ENCODE results near the gene KIF17.
"Not testable (repeated sequence)": the region's sequence is repeated elsewhere in the genome, so short reads cannot be mapped to it uniquely, and the experiment has no call there.

The KIF17 gene

DNA sequence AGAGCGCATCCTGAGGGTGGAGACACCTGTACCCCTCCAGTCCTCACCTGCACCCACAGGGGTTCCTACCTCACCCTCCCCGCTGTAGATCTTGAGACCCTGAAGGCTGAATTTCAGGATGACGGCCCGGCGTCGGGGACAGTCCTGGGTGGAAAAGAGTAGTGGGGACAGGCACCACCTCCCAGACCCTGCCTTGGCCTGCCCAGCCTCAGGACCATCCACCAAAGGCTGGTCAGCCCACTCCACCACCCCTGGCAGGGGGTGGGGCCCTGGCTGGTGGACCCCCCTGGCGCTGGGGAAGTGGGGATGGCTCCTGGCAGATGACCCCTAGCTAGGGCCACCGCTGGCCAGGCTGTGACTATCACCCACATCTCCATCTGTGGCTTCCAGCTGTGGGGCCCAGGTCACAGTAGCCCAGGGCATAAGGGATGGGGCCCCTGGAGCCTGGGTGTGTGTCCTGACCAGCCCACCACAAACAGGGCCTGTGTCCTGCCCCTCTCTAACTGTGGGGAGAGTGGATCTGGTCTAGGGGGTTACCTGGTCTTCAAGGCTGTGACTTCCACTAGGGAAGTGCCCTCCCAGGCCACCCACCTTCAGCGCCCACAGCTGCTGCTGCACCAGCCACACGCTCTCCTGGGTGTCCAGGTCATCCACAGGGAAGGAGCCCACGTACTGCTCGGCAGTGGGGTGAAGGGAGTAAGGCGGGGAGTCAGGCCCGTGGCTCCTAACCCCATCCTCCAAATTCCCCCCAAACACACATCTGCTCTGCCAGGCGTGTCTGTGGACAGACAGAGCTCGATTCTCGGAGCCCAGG is 9.3 kb upstream of the KIF17 start:
- DNase-seq: no peak

DNA sequence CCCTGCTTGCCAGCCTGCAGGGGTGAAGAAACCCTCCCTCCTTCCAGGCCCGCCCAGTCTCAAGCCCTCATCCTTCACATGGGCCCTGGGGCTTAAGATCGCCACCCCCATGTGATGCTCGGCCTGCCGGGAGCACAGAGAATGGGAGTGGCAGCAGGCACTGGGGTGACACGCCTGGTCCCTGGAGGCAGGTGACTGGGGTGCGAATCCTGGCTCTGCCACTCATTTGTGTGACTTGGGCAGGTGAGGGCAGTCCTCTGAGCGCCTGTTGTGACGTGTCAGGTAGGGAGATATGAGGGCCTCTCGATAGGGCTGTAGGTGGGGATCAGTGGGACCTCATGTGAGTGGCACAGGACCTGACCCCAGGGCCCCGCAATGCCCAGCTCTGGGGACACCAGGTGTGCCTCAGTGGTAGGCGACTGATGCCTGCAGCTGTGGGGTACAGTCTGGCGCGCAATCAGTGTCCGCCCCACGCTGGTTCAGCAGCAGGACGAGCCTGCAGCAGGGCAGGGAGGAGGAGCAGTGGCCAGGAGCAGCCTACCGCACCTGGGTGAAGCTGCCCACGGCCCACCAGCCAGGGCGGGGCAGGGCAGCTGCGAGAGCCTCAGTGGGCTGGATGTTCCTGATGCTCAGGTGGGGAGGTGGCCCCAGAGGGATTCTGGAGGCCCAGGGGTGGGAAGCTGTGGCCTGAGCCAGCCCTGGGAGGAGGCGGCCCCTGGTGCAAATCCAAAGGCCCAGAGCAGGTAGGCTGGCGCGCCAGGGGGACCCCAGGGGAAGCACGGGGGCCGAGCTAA is 8.5 kb upstream of the KIF17 start:
- DNase-seq: no peak

DNA sequence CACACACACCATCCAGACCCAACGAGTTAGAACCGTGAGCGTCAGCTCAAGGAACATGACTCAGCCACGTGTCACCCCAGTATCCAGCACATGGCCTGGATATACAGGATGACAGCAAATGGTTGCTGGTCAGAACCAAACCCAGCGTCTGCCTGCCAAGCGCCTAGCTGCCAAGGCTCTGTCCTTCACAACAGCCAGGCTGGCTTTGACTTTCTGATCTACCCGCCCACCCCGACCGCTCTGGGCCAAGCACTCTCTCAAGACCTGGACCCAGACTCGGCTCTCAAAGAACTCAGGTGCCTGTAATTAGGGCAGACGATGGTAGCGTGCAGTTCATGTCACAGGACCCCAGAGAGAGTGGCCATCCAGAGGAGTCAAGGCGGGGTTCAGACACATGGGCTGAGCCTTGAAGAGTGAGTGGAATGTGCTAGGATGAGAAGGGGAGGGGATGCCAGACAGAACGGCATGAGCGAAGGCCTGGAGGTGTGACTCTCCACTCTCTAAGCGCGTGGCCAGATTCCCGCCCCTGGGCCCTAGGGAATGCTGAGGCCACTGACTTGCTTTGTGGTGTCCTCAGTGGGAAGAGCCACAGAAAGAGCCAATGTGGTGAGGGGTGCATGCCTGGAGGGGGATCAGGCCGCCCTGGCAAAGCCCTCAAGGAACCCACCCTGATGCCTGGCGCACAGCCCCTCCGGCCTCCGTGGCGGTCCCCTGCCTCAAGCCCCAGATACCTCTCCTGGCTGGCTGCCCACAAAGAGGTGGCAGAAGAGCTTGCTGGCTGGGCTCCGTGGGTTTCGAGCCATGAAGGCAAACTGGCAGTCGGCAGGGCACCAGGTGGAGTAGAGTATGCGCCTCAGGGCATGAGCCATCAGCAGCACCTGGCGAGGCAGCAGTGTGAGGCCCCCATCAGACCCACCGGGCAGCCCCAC is 7.6 kb upstream of the KIF17 start:
- peak; percentile 80 for DNase-seq

DNA sequence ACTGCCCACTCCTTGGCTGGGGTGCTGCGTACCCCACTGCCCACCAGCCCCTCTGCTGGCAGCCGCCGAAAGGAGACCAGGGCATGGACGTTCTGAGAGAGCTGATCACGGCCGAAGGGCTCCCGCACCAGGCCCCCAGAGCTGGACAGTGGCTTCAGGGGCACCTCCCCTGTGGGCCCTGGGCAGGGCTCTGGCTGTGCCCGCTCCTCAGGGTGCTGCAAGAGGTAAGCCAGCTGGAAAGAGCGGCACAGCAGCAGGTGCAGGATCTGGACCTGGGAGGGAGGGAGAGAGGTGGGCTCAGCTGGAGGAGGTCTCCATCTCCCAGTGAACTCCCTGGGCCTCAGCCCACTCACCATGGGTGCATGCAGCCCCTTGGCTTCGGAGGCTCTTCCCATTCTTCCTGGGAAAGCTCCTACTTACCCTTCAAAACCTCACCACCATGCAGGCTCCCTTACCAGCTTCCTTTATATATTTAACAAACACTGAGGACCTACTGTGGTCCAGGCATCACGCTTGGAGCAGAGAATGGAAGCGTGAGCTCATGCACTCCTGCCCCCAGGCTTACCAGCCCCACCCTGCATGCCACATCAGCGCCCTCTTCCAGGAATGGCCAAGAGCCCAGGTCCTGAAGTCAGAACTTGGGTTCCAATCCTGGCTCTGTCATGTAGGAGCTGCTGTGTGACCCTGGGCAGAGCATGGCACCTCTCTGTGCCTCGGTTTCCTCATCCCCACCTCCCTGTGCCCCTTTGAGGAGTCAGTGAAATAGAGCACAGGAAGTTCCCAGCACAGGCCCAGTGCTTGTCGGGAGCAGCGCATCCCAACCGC is 6.8 kb upstream of the KIF17 start:
- no peak for DNase-seq

DNA sequence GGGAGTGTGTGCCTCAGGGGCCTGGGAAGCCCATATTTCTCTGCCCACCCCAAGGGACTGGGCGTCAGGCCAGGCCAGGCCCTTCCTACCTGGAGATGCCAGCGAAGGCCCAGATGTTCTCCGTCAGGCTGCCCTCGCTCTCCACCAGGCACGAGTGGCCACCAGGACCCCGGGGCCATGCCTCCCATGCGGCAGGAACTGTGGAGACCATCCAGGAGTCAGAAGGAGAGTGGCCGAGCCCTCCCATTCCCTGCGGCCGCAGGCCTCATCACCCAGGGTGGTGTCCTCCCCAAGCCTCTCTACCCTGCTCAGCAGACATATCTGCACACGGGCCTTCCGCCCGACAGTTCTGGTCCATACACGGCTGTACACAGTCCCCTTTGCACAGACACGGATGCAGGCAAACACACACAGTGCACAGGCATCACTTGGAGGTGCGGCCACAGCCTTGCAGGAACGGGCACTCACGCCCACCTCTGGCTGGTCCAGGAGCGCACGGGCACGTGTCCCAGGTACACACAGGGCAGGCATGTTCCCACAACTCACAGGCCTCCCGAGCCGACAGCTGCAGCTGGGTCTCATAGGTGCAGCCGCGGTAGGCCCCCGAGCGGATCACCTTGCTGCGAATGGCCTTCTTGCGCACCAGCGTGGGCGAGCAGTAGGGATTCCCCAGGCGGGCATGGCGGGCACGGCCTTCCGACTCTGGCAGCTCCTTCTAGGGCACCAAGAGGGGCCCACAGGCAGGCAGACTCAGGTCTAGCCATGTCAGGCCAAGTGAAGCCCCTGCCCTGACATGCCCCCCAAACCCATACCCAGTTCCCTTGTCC is 5.9 kb upstream of the KIF17 start:
- no peak for DNase-seq

DNA sequence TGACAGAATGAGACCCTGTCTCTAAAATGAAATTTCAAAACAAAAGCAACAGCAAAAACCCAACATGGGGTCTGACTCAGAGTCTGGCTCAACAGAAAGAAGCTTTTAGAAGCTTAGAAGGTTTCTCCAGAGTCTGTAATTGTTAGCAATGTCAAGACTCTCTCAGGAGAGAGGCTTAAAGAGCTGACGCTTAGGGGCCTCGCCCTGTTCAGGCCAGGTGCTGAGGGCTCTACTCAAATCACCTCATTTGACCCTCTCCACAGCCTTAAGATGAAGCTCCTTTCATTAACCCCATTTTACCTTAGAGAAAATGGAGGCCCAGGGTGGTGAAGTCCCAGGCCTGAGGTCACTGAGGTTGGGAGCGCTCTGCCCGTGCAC is 5.3 kb upstream of the KIF17 start:
- no peak for DNase-seq

DNA sequence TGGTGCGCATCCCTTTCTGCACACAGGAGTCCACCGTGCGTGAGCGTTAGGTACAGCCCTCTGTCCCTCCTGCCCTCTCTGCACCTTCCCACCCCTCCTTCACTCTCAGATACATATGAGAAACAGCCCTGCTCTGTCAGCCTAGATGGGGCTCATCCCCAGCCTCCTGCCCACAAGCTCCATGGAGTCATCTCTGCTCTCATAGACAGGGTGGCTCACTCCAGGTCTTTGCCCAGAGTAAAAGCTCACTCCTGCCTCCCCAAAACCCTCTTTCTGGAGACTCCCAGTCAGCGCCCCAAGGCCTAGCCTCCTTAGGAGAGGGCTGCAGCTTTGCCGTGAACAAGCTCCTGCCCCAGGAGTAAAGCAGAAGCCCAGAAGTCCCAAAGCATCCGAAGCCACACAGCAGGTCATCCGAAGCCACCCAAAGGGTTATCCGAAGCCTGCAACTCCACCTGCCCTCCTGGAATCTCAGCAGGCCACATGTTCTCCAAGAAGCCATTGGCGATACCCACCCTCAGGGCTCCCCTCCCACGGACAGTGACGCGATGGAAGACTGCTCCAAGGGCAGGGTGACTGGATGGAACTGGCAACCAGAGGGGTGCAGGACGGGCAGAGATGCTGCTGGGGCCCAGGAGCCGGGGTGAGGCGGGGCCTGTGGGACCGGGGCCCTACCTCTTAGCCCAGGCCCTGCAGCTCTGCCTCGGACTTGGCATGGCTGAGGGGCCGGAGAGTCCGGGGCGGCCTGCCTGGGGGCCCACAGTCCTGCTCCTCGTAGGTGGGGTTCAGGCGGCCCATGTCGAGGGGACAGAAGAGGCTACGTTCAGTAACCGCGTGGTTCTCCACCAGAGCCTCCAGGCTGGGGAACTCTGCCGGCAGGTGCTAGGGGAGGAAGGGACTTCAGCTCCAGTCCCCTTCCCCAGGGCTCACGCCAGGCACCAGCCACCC is 3.6 kb upstream of the KIF17 start:
- no peak for DNase-seq

DNA sequence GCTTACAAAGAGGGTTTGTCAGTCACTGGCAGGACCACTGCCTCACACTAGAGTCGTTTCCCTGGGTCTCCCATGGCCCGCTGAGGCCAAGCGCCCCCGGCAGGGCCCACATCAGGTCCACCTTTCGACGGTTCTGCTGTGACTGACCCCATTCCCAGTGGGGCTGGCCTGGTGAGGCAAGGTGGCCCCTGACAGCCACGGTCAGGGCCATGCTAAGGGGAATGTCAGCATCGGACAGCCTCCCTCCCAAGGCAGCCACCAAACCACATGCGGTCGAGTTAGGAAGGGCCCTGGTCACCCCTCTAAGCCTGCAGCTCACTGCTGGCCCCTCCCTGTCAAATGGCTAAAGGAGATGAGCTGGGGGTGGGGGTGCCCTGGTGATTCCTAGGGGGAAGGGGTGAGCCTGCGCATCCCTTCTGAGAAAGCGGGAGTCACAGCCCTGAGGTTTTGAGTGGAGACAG is 2.9 kb upstream of the KIF17 start:
- no peak for DNase-seq

DNA sequence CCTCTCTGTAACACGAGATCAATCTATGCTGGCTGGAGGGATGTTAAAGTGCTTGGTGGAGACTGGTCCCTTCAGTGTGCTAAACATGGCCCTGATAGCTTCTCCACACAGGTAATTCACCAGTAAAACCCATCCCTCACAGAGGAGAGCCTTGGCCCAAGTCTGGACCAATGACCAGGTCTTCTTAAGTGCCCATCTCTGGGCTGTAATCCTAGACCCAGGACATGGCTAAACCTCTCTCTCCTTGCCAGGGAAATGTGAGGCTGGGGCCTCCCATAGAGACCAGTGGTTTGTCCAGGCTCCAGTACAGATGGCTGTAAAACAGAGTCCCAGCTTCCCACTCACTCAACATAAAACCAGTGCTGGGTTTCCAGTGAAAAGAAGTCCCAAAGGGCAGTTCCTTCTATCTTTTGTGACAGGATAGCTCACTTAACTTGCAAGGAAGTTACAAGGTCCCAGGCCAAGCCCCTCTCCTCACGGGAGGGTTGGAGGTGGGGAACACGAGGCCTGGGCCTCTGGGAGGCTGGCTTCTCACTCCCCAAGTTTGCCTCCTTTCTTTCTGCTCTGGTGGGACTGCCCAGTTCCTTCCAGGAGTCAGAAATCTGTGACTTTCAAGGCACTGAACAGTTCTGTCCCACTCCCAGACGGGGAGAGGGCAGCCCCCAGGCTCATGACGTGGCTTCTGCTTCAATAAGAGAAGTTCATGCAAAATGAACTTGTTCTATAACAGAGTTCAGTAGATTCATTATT is 2.2 kb upstream of the KIF17 start:
- DNase-seq: no peak

DNA sequence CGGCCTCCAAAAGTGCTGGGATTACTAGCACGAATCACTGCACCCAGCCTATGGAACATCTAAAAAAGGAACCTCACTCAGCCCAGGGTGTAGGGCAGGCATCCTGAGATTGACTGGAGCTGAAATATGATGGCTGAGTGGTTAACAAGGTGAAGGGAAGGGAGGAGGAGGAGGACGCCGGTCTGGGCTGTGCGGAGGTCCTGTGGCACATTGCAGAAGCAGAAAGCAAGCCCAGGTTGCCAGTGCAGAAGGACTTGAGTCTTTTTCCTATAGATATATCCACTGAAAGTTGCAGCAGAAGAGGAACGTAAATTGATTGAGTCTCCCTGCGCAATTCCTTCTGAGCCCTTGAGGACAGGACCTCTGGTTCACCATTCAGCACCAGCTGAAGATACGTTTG is 1.5 kb upstream of the KIF17 start:
- no peak for DNase-seq

DNA sequence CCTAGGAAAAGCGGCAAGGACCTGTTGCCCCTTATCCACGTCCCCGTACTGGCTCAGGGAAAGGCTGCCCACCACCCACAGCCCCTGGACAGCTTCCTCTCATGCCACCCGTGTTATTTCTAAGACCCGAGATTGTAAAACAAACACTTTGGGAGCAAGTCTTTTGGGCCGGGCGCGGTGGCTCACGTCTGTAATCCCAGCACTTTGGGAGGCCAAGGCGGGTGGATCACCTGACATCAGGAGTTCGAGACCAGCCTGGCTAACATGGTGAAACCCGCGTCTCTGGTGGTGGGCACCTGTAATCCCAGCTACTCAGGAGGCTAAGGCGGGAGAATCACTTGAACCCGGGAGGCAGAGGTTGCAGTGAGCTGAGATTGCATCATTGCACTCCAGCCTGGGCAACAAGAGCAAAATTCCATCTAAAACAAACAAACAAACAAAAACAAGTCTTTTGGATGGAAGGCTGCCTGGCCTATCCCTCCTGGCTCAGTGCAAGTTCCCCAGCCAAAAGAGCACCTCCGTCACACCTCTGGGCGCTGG is 606 bp upstream of the KIF17 start:
- not testable (repeated sequence) for DNase-seq

DNA sequence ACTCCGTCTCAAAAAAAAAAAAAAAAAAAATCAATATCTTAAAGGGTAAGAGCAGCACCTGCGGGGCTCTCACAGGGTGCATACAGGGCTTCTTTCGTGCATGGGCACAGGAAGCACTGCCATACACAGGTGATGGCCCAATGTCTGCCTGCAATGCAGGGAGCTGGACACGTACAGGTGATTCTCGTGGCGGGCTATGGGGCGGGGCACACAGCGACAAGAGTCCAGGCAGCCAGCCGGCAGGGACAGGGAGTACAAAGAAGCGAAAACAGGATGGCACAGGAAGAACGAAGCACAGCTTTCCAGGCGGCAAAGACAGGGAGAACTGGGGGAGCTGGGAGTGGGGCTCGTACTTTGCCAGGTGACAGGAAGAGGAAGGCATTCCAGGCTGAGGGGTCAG is 1.6 kb downstream of the KIF17 start:
- no peak for DNase-seq

DNA sequence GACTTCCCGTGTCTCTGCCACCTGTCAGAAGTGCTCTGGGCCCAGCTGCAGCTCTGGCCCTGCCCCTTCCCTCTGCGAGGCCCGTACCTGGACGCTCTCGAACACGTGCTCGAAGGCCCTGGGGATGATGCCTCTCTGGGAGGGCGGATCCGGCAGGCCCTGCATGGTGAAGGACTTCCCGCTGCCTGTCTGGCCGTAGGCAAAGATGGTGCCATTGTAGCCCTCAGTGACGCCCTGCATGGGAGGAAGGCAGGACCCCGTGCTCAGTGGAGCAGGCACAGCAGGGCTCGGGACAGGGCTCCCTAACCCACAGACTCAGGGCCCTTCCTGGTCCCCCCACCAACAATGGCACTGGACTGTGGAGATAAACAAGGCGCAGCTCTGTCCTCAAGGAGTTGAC is 2.4 kb downstream of the KIF17 start:
- no peak for DNase-seq

DNA sequence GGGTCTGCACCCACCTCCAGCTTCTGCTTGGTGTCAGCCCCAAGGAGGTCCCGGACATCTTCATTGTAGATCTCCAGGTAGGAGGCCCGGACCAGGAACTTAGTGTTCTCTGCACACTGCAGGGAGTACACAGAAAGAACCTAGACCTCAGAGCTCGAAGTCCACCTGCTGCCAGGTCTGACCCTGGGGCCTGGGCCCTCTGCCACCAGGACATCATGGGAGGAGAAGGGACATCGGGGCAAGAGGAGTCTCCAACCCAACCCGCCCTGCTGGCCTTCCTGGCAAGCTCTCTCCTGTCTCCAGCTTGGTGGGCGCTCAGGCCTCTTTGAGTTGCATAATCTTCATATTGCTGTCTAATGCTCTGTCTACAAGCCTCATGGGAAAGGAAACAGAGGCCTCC is 4.4 kb downstream of the KIF17 start:
- no peak for DNase-seq

DNA sequence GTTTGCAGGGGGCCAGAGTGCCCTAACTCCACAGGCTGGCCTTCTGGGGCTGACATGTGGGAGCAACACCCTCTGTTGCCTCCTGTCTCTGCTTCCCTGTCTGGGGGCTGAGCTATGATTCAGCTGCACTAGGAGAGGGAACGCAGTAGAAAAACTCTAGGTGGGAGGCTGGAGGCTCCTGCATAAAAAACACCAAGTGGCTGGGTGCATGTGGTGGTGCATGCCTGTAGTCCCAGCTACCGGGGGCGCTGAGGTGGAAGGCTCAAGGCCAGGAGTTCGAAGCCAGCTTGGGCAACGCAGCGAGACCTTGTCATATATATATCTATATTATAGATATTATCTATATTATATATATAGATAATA is 5.6 kb downstream of the KIF17 start:
- no peak for DNase-seq

DNA sequence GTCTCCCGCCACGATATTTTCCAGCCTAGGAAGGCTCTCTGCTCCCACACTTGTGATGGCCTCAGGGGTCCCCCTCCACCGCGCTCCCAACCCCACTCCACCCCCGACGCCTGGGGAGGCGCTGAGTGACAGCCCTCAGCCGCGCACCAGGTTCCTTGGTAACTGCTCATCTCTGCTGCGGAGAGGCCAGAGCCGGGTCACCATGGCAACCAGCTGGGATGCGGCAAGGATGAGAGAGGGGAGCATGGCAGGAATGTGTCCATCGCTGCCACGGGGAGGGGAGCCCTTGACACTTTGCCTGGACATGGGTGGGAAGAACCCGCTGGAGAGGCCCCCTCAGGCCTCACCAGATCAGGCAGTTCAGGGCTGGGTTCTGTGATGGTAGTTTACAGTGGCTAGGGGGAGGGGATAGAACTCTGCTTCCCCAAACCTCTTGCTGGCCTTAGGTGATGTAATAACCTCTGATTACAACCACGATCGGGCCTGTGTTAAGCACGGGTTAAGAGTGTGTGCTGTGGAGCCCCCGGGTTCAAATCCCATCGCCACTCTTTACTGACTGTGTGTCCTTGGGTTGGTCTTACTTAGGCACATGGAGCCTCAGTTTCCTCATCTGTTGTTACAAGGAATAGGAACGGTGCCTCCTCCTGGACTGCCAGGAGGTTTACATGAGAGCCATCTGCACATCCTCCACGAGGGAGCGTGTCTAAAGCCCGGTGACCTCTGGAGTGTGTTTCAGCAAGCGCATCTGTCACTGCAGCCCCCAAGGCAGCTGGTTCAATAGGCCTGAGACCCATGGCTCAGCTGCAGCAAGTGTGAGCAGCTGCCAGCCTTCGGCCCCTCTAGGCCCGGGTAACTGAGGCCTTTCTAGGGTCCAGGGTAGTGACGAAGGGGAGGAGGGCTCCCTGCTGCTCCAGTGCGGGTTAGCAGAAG is 6.3 kb downstream of the KIF17 start:
- no peak for DNase-seq

DNA sequence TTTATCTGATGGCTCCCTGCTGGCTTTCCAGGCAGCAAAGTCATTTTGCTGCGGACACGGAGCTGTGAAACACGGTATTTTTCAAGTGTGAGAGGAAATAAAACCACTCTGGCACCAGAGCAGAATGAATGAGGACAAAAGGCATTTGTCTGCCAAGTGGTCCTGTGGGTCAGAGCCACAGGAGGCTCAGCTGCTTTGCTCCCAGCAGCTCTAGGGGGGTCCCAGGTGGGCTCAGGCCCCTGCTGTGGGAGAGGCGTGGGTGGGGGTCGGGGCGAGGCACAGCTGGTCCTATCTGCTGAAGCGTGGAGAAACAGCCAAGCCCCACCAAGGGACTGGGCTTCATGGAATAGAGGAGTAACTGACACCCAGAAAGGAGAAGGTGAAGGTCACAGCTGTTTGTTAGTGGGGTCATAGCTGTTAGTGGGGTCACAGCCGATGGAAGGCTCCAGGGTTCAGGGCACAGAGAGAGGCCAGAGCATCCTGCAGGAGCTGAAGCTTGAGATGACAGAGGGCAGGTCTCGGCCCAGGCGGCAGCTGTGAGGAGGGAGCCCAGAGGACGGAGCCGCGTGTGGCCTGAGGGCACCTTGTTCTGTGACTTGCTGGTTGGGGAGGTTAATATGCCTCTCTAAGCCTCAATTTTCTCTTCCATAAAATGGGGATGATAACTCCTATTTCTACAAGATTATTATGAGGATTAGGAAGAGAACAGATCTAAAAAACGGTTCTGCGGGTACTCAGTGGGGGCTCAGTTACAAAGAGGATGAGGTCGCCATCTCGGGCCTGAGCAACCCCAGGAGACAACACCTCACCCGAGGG is 7.1 kb downstream of the KIF17 start:
- DNase-seq: no peak
